ENCODE data around the gene YTHDF1. TPM values are rescaled to one million over a fixed set of nuclear protein-coding genes. Genes with fewer than 3 reads are reported as not detected.

The YTHDF1 gene
- total and polyA plus RNA-seq, 2 donors (not counting 1 experiment from before 2014, with no cell fraction given), result 25.3 to 40.5 TPM

- H3K27me3 Mint-ChIP-seq, result peaks cover 25% of the 10 kb centered on the region
- H3K27ac ChIP-seq (ENCODE audit: low read length in 2 of 2), result no peak overlapping the region
- H3K9ac ChIP-seq (ENCODE audit: low read length), result no peak overlapping the region
- 13% methylated on average over 1 of the region's 3 CpGs for WGBS (ENCODE audit: insufficient coverage)
- DNase-seq (no peak), ATAC-seq (ENCODE audit: low read depth) (no peak)
- POLR2A ChIA-PET, result no interaction called here
- peaks cover 0 to 3% of the 10 kb centered on the region in 2 donors for H3K4me1 ChIP-seq (ENCODE audit: control insufficient read depth in 2 of 2, insufficient read depth in 2 of 2, low read length in 2 of 2)
- no peaks in the 10 kb centered on the region for H3K36me3 ChIP-seq (replicated peaks in 1 of 2; ENCODE audit: control extremely low read depth in 1 of 2, control insufficient read depth in 1 of 2, extremely low read depth in 1 of 2, insufficient read depth in 2 of 2, low read length in 1 of 2)
- peaks cover 0 to 11% (median 0%) of the 10 kb centered on the region in 3 donors for H3K9me3 ChIP-seq (ENCODE audit: control extremely low read depth in 1 of 3, control insufficient read depth in 2 of 3, insufficient read depth in 1 of 3, low read length in 2 of 3)
- no peaks in the 10 kb centered on the region for H3K79me2 ChIP-seq (ENCODE audit: control insufficient read depth, insufficient read depth, low read length)
- no peak for TF ChIP-seq CTCF (IDR thresholded peaks at IDR 0.05)
- TF ChIP-seq EZH2 (IDR thresholded peaks at IDR 0.05; ENCODE audit: borderline replicate concordance, insufficient read depth, low read depth, low read length, poor library complexity, severe bottlenecking), result no peak
- no peak overlapping the region for H3K4me3 Mint-ChIP-seq
- H2AFZ ChIP-seq (ENCODE audit: insufficient read depth, low read depth, low read length, poor library complexity, severe bottlenecking), result no peak overlapping the region
- intact Hi-C loops (cut with micrococcal nuclease), result no loop called here
- no peaks in the 10 kb centered on the region for H3K4me1 Mint-ChIP-seq
- CTCF ChIA-PET, result no interaction called here
- H3K9me3 Mint-ChIP-seq (ENCODE audit: insufficient read depth), result no peaks in the 10 kb centered on the region
- peaks cover 0 to 49% (median 7%) of the 10 kb centered on the region in 4 experiments for H3K27me3 ChIP-seq (replicated peaks in 1 of 4; ENCODE audit: control extremely low read depth in 1 of 4, control insufficient read depth in 3 of 4, insufficient read depth in 4 of 4, low read length in 3 of 4)
- no peak overlapping the region for H3K27ac Mint-ChIP-seq
- H3K4me2 ChIP-seq (replicated peaks; ENCODE audit: low read depth, low read length, poor library complexity, severe bottlenecking), result no peak overlapping the region
- H3K4me3 ChIP-seq (ENCODE audit: control extremely low read depth in 1 of 5, extremely low read depth in 1 of 5, insufficient read depth in 1 of 5, low read depth in 2 of 5, low read length in 4 of 5), result no peak overlapping the region
- H4K20me1 ChIP-seq (ENCODE audit: control insufficient read depth, insufficient read depth, low read length, poor library complexity, severe bottlenecking), result no peaks in the 10 kb centered on the region
Measured at GRCh38 chr20:63154395-63154794, 61.5 kb downstream of the YTHDF1 start.

GRCh38 chr20:63153254-63154221 lies 62.4 kb downstream of the YTHDF1 start:
- H3K36me3 ChIP-seq (replicated peaks in 1 of 2; ENCODE audit: control extremely low read depth in 1 of 2, control insufficient read depth in 1 of 2, extremely low read depth in 1 of 2, insufficient read depth in 2 of 2, low read length in 1 of 2), result no peaks in the 10 kb centered on the region
- DNase-seq (no peak), ATAC-seq (ENCODE audit: low read depth) (no peak)
- POLR2A ChIA-PET, result no interaction called here
- no peaks in the 10 kb centered on the region for H3K79me2 ChIP-seq (ENCODE audit: control insufficient read depth, insufficient read depth, low read length)
- peaks cover 0 to 3% of the 10 kb centered on the region in 2 donors for H3K4me1 ChIP-seq (ENCODE audit: control insufficient read depth in 2 of 2, insufficient read depth in 2 of 2, low read length in 2 of 2)
- Mint-ChIP-seq H3K4me3 (no peak overlapping the region), H3K4me1 (no peaks in the 10 kb centered on the region), H3K9me3 (ENCODE audit: insufficient read depth) (no peaks in the 10 kb centered on the region), H3K27ac (no peak overlapping the region), H3K27me3 (peaks cover 26% of the 10 kb centered on the region)
- no peak overlapping the region for H3K9ac ChIP-seq (ENCODE audit: low read length)
- intact Hi-C loops (cut with micrococcal nuclease), result no loop called here
- WGBS (ENCODE audit: insufficient coverage), result 81% methylated on average over 7 of the region's 16 CpGs
- H4K20me1 ChIP-seq (ENCODE audit: control insufficient read depth, insufficient read depth, low read length, poor library complexity, severe bottlenecking), result no peaks in the 10 kb centered on the region
- CTCF ChIA-PET, result no interaction called here
- H3K27me3 ChIP-seq (replicated peaks in 1 of 4; ENCODE audit: control extremely low read depth in 1 of 4, control insufficient read depth in 3 of 4, insufficient read depth in 4 of 4, low read length in 3 of 4), result peaks cover 0 to 56% (median 8%) of the 10 kb centered on the region in 4 experiments
- no peak overlapping the region for H3K27ac ChIP-seq (ENCODE audit: low read length in 2 of 2)
- no peak overlapping the region for H3K4me3 ChIP-seq (ENCODE audit: control extremely low read depth in 1 of 5, extremely low read depth in 1 of 5, insufficient read depth in 1 of 5, low read depth in 2 of 5, low read length in 4 of 5)
- H3K4me2 ChIP-seq (replicated peaks; ENCODE audit: low read depth, low read length, poor library complexity, severe bottlenecking), result no peak overlapping the region
- H3K9me3 ChIP-seq (ENCODE audit: control extremely low read depth in 1 of 3, control insufficient read depth in 2 of 3, insufficient read depth in 1 of 3, low read length in 2 of 3), result peaks cover 0 to 19% (median under 1%) of the 10 kb centered on the region in 3 donors
- H2AFZ ChIP-seq (ENCODE audit: insufficient read depth, low read depth, low read length, poor library complexity, severe bottlenecking), result no peak overlapping the region
- TF ChIP-seq EZH2 (IDR thresholded peaks at IDR 0.05; ENCODE audit: borderline replicate concordance, insufficient read depth, low read depth, low read length, poor library complexity, severe bottlenecking), result no peak
- TF ChIP-seq CTCF (IDR thresholded peaks at IDR 0.05), result no peak
